ENCODE data around the gene ARRDC2. TPM values are rescaled to one million over a fixed set of nuclear protein-coding genes. Genes with fewer than 3 reads are reported as not detected.
A peak's percentile ranks its signal among the peaks of the same experiment; 100 is the strongest.

Gene ARRDC2
- total RNA-seq, 1 donor from 2014 or later = 17.4 TPM

GRCh38 chr19:18044825-18045304 lies 36.9 kb downstream of the ARRDC2 start:
- DNase-seq (ENCODE audit: missing footprints) (peak; percentile 88), ATAC-seq (peak; percentile 71)
- intact Hi-C loops (cut with DNase I) = no loop called here

DNA sequence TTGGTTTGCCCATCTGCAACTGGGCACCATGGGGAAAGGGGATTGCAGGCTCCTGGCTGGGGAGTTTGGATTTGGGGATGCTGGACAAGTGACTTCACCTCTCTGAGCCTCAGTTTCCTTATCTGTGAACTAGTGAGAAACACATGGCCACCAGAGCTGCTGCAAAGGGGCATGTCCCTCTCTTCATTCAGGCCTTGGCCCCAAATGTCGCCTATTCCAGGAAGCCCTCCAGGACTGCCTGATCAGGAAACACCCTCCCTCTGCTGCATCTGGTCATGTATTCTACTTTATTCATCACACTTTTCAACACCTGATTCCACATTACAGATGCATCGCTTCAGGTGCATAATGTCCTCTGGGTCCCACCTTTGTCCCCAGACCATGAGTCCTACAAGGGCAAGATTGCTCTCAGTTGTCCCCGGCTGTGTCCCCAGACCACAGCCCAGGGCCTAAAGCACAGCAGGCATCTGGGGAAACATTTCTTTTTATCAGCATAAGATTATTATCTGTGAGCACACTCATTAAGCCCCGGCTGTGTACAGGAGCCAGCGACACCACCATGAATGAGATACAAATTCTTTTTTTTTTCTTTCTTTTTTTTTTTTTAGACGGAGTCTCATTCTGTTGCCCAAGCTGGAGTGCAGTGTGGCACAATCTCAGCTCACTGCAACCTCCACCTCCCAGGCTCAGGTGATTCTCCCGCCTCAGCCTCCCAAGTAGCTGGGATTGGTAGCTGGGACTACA lies 37.5 kb downstream of the ARRDC2 start:
- ATAC-seq (no peak), DNase-seq (ENCODE audit: missing footprints) (no peak)
- intact Hi-C loops (cut with DNase I) = no loop called here

DNA sequence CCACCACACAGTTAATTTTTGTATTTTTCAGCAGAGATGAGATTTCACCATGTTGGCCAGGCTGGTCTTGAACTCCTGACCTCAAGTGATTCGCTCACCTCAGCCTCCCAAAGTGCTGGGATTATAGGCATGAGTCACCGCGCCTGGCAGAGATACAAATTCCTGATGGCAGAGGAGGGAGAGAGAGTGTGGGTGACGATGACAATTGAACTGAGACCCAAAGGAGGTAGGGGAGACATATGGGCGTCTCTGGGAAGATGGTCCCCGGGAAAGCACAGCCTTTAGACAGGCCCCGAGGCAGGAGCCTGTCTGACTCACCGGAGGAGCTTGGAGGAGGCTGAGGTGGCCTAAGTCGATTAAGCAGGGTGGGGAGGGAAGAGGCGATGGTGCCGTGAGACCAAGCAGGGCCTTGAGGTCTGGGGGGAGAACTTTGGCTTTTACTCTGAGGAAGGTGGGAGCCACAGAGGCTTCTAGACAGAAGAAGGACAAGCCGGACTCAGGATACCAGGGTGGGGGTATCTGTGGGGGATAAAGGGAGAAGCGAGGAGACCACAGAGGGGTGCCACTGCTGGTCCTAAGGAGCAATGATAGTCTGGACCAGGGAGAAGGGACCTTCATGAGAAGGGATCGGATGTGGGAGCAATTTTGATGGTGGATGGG lies 38.2 kb downstream of the ARRDC2 start:
- no peak for DNase-seq (ENCODE audit: missing footprints)
- no peak for ATAC-seq
- intact Hi-C loops (cut with DNase I) = no loop called here

DNA sequence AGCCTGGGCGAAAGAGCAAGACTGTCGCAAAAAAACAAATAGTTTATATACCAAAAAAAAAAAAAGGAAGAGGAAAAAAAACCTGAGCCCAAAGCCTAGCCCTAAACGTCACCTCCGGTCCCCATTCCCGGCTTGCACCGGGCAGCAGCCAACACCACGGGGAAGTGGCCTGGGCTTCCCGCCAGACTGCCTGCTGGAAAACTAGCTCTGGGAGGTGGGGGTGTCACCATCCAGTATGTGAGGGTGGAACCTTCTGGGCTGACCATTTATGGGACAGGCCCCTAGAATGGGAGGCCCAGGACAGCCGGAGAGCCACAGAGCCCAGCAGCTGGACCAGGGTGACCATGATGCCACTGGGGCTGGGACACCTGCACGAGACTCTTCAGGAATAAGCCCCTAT lies 41.4 kb downstream of the ARRDC2 start:
- intact Hi-C loops (cut with DNase I) = no loop called here
- ATAC-seq = peak; percentile 90
- DNase-seq (ENCODE audit: missing footprints) = peak; percentile 95

DNA sequence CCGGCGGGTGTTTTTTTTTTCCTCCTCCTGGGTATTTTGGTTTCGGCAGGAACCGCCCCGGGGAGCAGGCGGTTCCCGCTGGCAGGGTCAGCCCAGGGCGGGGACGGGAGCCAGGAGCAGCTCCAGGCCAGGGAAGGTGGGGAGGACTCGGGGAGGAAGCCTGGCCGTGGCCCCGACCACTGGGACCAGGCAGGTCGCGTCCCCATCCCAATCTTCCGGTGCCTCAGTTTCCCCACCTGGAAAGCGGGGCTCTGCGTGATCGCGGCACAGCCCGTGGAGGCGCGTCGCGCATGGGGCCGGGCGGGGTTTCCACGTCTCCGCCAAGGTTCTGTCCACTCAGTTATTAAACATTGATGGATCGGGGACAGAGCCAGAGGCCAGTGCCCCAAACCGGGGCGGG lies 43.9 kb downstream of the ARRDC2 start:
- DNase-seq (ENCODE audit: missing footprints) (no peak), ATAC-seq (peak; percentile 59)
- intact Hi-C loops (cut with DNase I) = loop anchor here (2.0 to 10.0 kb wide), 2 partner anchors 31 to 107 kb away; no protein-coding TSS in a partner anchor

GRCh38 chr19:18053576-18054219 lies 45.7 kb downstream of the ARRDC2 start:
- no peak for DNase-seq (ENCODE audit: missing footprints)
- no peak for ATAC-seq
- intact Hi-C loops (cut with DNase I) = loop anchor here (10.0 kb wide), 1 partner anchor 109 kb away; no protein-coding TSS in a partner anchor

GRCh38 chr19:18055967-18056366 lies 48.0 kb downstream of the ARRDC2 start:
- DNase-seq (ENCODE audit: missing footprints) (no peak), ATAC-seq (no peak)
- intact Hi-C loops (cut with DNase I) = loop anchor here (10.0 kb wide), 1 partner anchor 111 kb away; no protein-coding TSS in a partner anchor

- ATAC-seq (peak; percentile 56), DNase-seq (ENCODE audit: missing footprints) (no peak)
- intact Hi-C loops (cut with DNase I) = loop anchor here (10.0 kb wide), 1 partner anchor 113 kb away; no protein-coding TSS in a partner anchor
These were observed 49.6 kb downstream of the ARRDC2 start for GRCh38 chr19:18057557-18057956.

DNA sequence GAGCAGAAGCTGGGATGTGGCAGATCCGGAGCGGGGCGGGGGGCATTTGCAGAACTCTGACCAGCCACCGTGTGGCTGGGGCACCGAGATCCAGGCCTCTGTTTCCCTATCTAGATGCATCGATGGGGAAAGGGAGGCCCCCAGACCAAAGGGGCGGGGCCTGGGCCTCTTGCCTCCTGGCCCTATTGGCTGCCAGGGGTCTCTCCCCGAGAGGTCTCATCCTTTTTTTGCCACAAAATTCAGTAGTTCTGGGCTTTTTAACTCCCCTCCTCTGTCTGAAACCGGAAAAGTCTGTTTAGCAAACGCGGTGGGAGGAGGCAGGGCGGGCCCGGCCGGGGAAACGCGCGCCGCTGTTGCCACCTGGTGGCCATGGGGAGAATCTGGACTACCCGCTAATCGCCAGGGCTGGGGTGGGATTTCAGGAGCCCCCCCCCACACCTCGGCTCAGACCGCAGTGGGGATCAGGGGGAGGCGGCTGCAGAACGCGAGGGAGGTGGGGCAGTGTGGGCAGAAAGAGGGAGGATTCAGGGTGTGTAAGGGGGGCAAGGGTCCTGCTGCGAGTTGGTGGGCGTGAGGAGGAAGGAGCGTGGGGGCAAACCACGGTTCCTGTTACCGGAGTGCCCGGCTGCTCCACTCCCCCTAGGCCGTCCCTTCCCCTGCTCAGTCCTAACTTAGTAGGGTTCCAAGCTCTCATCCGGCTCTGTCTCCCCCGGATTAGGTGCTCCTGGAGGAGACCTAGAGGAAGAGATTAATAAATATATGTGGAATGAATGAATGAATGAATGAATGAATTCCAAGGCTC lies 50.4 kb downstream of the ARRDC2 start:
- ATAC-seq (peak; percentile 88), DNase-seq (ENCODE audit: missing footprints) (peak; percentile 93)
- intact Hi-C loops (cut with DNase I) = loop anchor here (1.0 to 10.0 kb wide), 2 partner anchors 51 to 114 kb away; no protein-coding TSS in a partner anchor

GRCh38 chr19:18059297-18059696 lies 51.3 kb downstream of the ARRDC2 start:
- intact Hi-C loops (cut with DNase I) = loop anchor here (10.0 kb wide), 1 partner anchor 114 kb away; no protein-coding TSS in a partner anchor
- no peak for ATAC-seq
- no peak for DNase-seq (ENCODE audit: missing footprints)

DNA sequence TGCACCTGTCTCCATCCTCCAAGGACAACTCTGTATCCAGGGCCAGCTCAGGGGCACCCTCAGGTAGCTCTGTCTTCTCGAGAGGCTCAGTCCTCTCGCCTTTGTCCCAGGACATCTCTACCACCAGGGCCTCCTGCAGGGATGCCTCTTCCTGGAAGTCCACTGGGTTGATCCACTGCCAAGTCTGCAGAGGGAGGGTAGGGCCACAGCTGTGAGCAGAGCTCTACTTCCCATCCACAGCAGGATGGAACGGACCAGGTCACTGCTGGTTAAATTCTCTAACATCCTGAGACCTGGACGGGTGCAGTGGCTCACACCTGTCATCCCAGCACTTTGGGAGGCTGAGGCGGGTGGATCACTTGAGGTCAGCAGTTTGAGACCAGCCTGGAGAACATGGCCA lies 51.9 kb downstream of the ARRDC2 start:
- ATAC-seq (no peak), DNase-seq (ENCODE audit: missing footprints) (no peak)
- intact Hi-C loops (cut with DNase I) = loop anchor here (10.0 kb wide), 1 partner anchor 115 kb away; no protein-coding TSS in a partner anchor

GRCh38 chr19:18060472-18060871 lies 52.5 kb downstream of the ARRDC2 start:
- intact Hi-C loops (cut with DNase I) = no loop called here
- no peak for ATAC-seq
- DNase-seq (ENCODE audit: missing footprints) = no peak

DNA sequence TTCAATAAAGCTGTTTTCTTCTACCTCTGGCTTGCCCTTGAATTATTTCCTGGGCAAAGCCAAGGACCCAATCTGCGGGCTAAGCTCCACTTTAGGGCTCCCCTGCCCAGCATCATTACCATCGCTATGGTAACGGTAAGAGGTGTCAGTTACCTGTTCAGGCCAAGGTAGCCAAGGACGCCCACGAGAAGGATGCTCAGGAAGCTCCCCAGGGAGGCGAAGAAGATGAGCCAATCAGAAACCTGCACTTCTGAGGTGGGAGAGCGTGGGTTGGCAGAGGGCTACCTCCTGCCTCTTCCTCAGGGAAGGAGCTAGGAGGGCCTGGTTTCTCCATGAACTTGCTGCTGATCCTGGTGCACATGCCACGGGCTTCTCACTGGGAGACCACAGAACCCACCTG lies 54.1 kb downstream of the ARRDC2 start:
- DNase-seq (ENCODE audit: missing footprints) = no peak
- no peak for ATAC-seq
- intact Hi-C loops (cut with DNase I) = no loop called here

DNA sequence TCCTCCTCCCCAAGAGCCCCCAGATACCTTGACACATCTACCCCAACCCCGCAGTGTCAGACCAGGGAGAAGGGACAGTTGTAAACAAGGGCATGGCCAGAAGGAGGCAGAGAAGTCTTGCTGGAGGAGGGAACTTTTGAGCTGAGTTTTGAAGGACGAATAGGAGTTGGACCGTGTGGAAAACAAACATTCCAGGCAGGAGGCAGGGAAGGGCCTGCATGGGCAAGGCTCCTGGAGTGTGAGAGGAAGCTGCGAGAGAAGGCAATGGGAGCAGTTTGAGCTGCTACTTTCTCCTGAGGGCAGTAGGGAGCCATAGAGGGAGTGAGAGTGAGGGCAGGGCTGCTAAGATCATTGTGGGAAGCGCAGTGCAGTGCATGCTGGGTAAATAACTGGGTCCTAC lies 55.5 kb downstream of the ARRDC2 start:
- intact Hi-C loops (cut with DNase I) = no loop called here
- ATAC-seq (no peak), DNase-seq (ENCODE audit: missing footprints) (no peak)

Other genes starting within 250 kb of the ARRDC2 start
- not detected for gene B3GNT3, start 213.0 kb upstream of the ARRDC2 start, total RNA-seq
- gene INSL3, start 186.7 kb upstream of the ARRDC2 start, total RNA-seq = not detected
- gene JAK3, start 160.2 kb upstream of the ARRDC2 start, total RNA-seq = 1.9 TPM
- gene RPL18A, start 148.3 kb upstream of the ARRDC2 start, total RNA-seq = 860 TPM
- gene SLC5A5, start 136.2 kb upstream of the ARRDC2 start, total RNA-seq = not detected
- 85.9 TPM for gene CCDC124, start 75.2 kb upstream of the ARRDC2 start, total RNA-seq
- not detected for gene KCNN1, start 41.1 kb upstream of the ARRDC2 start, total RNA-seq
- gene IL12RB1, start 78.8 kb downstream of the ARRDC2 start, total RNA-seq = 1.1 TPM
- 5.5 TPM for gene MAST3, start 89.6 kb downstream of the ARRDC2 start, total RNA-seq
- gene PIK3R2, start 145.0 kb downstream of the ARRDC2 start, total RNA-seq = 21.7 TPM
- 32.5 TPM for gene IFI30, start 165.6 kb downstream of the ARRDC2 start, total RNA-seq
- 12.0 TPM for gene MPV17L2, start 185.0 kb downstream of the ARRDC2 start, total RNA-seq
- 25.4 TPM for gene RAB3A, start 195.9 kb downstream of the ARRDC2 start, total RNA-seq
- gene PDE4C, start 218.3 kb downstream of the ARRDC2 start, total RNA-seq = 1.1 TPM

Measured in Right ventricle myocardium inferior (tissue), 1 donor.